Fibroblast of gingiva (primary cell): ENCODE results near the gene IBTK.
"Not testable (repeated sequence)": the region's sequence is repeated elsewhere in the genome, so short reads cannot be mapped to it uniquely, and the experiment has no call there.

Experiments
- DNase-seq: peaks from one replicate; pipeline ENCODE4 v3.0.0-alpha.2; 2011; ENCODE audit warnings: low read depth

The IBTK gene

GRCh38 chr6:82246802-82247504 is 591 bp downstream of the IBTK start:
- DNase-seq, result peak; percentile 42

GRCh38 chr6:82246370-82246769 is 1.2 kb downstream of the IBTK start:
- no peak for DNase-seq

GRCh38 chr6:82245376-82245775 is 2.2 kb downstream of the IBTK start:
- no peak for DNase-seq

GRCh38 chr6:82243884-82244283 is 3.7 kb downstream of the IBTK start:
- DNase-seq, result no peak

- no peak for DNase-seq
Observed at GRCh38 chr6:82240186-82240585, 7.4 kb downstream of the IBTK start.

- DNase-seq, result no peak
Observed at GRCh38 chr6:82239597-82239996, 7.9 kb downstream of the IBTK start.

- DNase-seq, result peak; percentile 13
Observed at GRCh38 chr6:82237013-82237412, 10.5 kb downstream of the IBTK start.

- DNase-seq, result no peak
Observed at GRCh38 chr6:82227770-82228169, 19.8 kb downstream of the IBTK start.

- no peak for DNase-seq
Observed at GRCh38 chr6:82220167-82220566, 27.4 kb downstream of the IBTK start.

GRCh38 chr6:82217018-82217586 is 30.4 kb downstream of the IBTK start:
- DNase-seq, result no peak

GRCh38 chr6:82216549-82216948 is 31.0 kb downstream of the IBTK start:
- no peak for DNase-seq

- no peak for DNase-seq
Observed at GRCh38 chr6:82211326-82211725, 36.2 kb downstream of the IBTK start.

GRCh38 chr6:82208913-82209312 is 38.6 kb downstream of the IBTK start:
- DNase-seq, result no peak

GRCh38 chr6:82205930-82206392 is 41.6 kb downstream of the IBTK start:
- no peak for DNase-seq

GRCh38 chr6:82204020-82204419 is 43.5 kb downstream of the IBTK start:
- no peak for DNase-seq

- DNase-seq, result no peak
Observed at GRCh38 chr6:82197784-82198183, 49.8 kb downstream of the IBTK start.

- not testable (repeated sequence) for DNase-seq
Observed at GRCh38 chr6:82197245-82197644, 50.3 kb downstream of the IBTK start.

- DNase-seq, result no peak
Observed at GRCh38 chr6:82196161-82196560, 51.4 kb downstream of the IBTK start.

GRCh38 chr6:82195619-82196018 is 51.9 kb downstream of the IBTK start:
- no peak for DNase-seq

- DNase-seq, result peak; percentile 50
Observed at GRCh38 chr6:82185948-82186535, 61.5 kb downstream of the IBTK start.

GRCh38 chr6:82183642-82184282 is 63.8 kb downstream of the IBTK start:
- peak; percentile 30 for DNase-seq

- DNase-seq, result peak; percentile 31
Observed at GRCh38 chr6:82182756-82183155, 64.8 kb downstream of the IBTK start.

- no peak for DNase-seq
Observed at GRCh38 chr6:82179415-82179814, 68.1 kb downstream of the IBTK start.
